H9 (cell line): ENCODE data around the gene ARHGEF10L. TPM values are rescaled to one million over a fixed set of nuclear protein-coding genes. Genes with fewer than 3 reads are reported as not detected.

Experiments
- DNase-seq: peaks from one replicate; pipeline ENCODE4 v3.0.0-alpha.2; 2017
- H2AFZ ChIP-seq: one replicate; pipeline ENCODE4 v1.6.1; 2013; ENCODE audit warnings: mild to moderate bottlenecking, low read length, control low read depth, moderate library complexity
- H2AK5ac ChIP-seq: 2 replicates; pipeline ENCODE4 v1.6.1; 2013; ENCODE audit warnings: low read length, control low read depth, mixed read lengths; ENCODE audit not compliant: insufficient read length
- H2BK120ac ChIP-seq: one replicate; pipeline ENCODE4 v1.6.1; 2013; ENCODE audit warnings: low read depth, mild to moderate bottlenecking, low read length, control low read depth, inconsistent platforms; ENCODE audit not compliant: poor library complexity, severe bottlenecking
- H2BK12ac ChIP-seq: 2 replicates; pipeline ENCODE4 v1.6.1; 2013; ENCODE audit warnings: low read length, control low read depth, mixed read lengths, low read depth; ENCODE audit not compliant: insufficient read length
- H2BK15ac ChIP-seq: 2 replicates; pipeline ENCODE4 v1.6.1; 2013; ENCODE audit warnings: low read depth, low read length, control low read depth
- H2BK20ac ChIP-seq: one replicate; pipeline ENCODE4 v1.6.1; 2013; ENCODE audit warnings: low read depth, mild to moderate bottlenecking, low read length, control low read depth, inconsistent platforms; ENCODE audit not compliant: poor library complexity, severe bottlenecking
- H2BK5ac ChIP-seq: 2 replicates; pipeline ENCODE4 v1.6.1; 2013; ENCODE audit warnings: low read length, control low read depth, mixed read lengths; ENCODE audit not compliant: insufficient read length
- H3K14ac ChIP-seq: 2 replicates; pipeline ENCODE4 v1.6.1; 2013; ENCODE audit warnings: low read length, control low read depth; ENCODE audit not compliant: insufficient read depth
- H3K18ac ChIP-seq: 2 replicates; pipeline ENCODE4 v1.6.1; 2013; ENCODE audit warnings: low read depth, mild to moderate bottlenecking, mixed read lengths, low read length, control low read depth; ENCODE audit not compliant: insufficient read length
- H3K23ac ChIP-seq: 2 replicates; pipeline ENCODE4 v1.6.1; 2013; ENCODE audit warnings: low read length, control low read depth, mixed read lengths, low read depth; ENCODE audit not compliant: insufficient read length
- H3K23me2 ChIP-seq: 2 replicates; pipeline ENCODE4 v1.6.1; 2013; ENCODE audit warnings: low read depth, mild to moderate bottlenecking, mixed read lengths, low read length, control low read depth; ENCODE audit not compliant: insufficient read length, poor library complexity, severe bottlenecking
- H3K27ac ChIP-seq: 2 replicates; pipeline ENCODE4 v1.5.1; 2013; ENCODE audit warnings: low read length, control low read depth, mixed read lengths, low read depth; ENCODE audit not compliant: insufficient read length
- H3K27me3 ChIP-seq: 2 replicates; pipeline ENCODE4 v1.6.1; 2013; ENCODE audit warnings: low read length, control low read depth, inconsistent platforms; ENCODE audit not compliant: insufficient read depth
- H3K4ac ChIP-seq: 2 replicates; pipeline ENCODE4 v1.6.1; 2013; ENCODE audit warnings: low read depth, mild to moderate bottlenecking, control low read depth, inconsistent platforms, low read length, moderate library complexity
- H3K4me1 ChIP-seq: 2 replicates; pipeline ENCODE4 v1.6.1; 2013; ENCODE audit warnings: low read length, control low read depth, inconsistent platforms; ENCODE audit not compliant: insufficient read depth
- H3K4me2 ChIP-seq: 2 replicates; pipeline ENCODE4 v1.6.1; 2013; ENCODE audit warnings: low read length, control low read depth, mixed read lengths; ENCODE audit not compliant: insufficient read length, insufficient read depth
- H3K56ac ChIP-seq: 2 replicates; pipeline ENCODE4 v1.6.1; 2013; ENCODE audit warnings: low read depth, mild to moderate bottlenecking, mixed read lengths, low read length, control low read depth; ENCODE audit not compliant: insufficient read length
- H3K79me1 ChIP-seq: 2 replicates; pipeline ENCODE4 v1.6.1; 2013; ENCODE audit warnings: low read depth, mild to moderate bottlenecking, moderate library complexity, low read length, control low read depth, inconsistent platforms; ENCODE audit not compliant: insufficient read depth, poor library complexity, severe bottlenecking
- H3K79me2 ChIP-seq: 2 replicates; pipeline ENCODE4 v1.6.1; 2013; ENCODE audit warnings: low read length, control low read depth, inconsistent platforms; ENCODE audit not compliant: insufficient read depth
- H3K9ac ChIP-seq: 2 replicates; pipeline ENCODE4 v1.6.1; 2013; ENCODE audit warnings: low read length, control low read depth, mixed read lengths; ENCODE audit not compliant: insufficient read length; ENCODE audit errors: extremely low read depth
- H3K9me3 ChIP-seq: one replicate; pipeline ENCODE4 v1.6.1; 2013; ENCODE audit warnings: low read depth, low read length, inconsistent platforms; ENCODE audit not compliant: control insufficient read depth
- H3T11ph ChIP-seq: one replicate; pipeline ENCODE4 v1.6.1; 2013; ENCODE audit warnings: mild to moderate bottlenecking, low read length, control low read depth, inconsistent platforms
- H4K20me1 ChIP-seq: one replicate; pipeline ENCODE4 v1.6.1; 2013; ENCODE audit not compliant: control insufficient read depth, insufficient read length, insufficient read depth
- H4K5ac ChIP-seq: 2 replicates; pipeline ENCODE4 v1.6.1; 2013; ENCODE audit warnings: low read depth, mild to moderate bottlenecking, mixed read lengths, low read length, control low read depth; ENCODE audit not compliant: insufficient read length
- H4K8ac ChIP-seq: replicated peaks from 2 replicates; pipeline ENCODE4 v1.6.1; 2013; ENCODE audit warnings: low read length, control low read depth, mixed read lengths, low read depth; ENCODE audit not compliant: insufficient read length
- H4K91ac ChIP-seq: 2 replicates; pipeline ENCODE4 v1.6.1; 2013; ENCODE audit warnings: low read depth, mild to moderate bottlenecking, moderate library complexity, mixed read lengths, low read length, control low read depth; ENCODE audit not compliant: insufficient read length
- H3K27ac Mint-ChIP-seq, 3 experiments: 2 replicates in 2 of 3; 3 replicates in 1 of 3; pipeline ENCODE4 v1.8.0; 2020 to 2021; ENCODE audit warnings: mixed read lengths in 3 of 3, mild to moderate bottlenecking in 1 of 3, moderate library complexity in 1 of 3
- H3K27me3 Mint-ChIP-seq: 2 replicates; pipeline ENCODE4 v1.8.0; 2021; ENCODE audit warnings: low read depth, mild to moderate bottlenecking, moderate library complexity, mixed read lengths
- H3K36me3 Mint-ChIP-seq, 3 experiments: 2 replicates in 2 of 3; 3 replicates in 1 of 3; pipeline ENCODE4 v1.8.0; 2020 to 2021; ENCODE audit warnings: low read depth in 3 of 3, mixed read lengths in 3 of 3; ENCODE audit not compliant: insufficient read depth in 1 of 3
- H3K4me1 Mint-ChIP-seq, 2 experiments: 2 replicates each; pipeline ENCODE4 v1.8.0; 2020; ENCODE audit warnings: mixed read lengths in 2 of 2
- H3K4me3 Mint-ChIP-seq, 2 experiments: 2 replicates in 1 of 2; 3 replicates in 1 of 2; pipeline ENCODE4 v1.8.0; 2020 to 2021; ENCODE audit warnings: mild to moderate bottlenecking in 2 of 2, mixed read lengths in 2 of 2, moderate library complexity in 1 of 2
- H3K9me3 Mint-ChIP-seq, 2 experiments: 2 replicates in 1 of 2; 3 replicates in 1 of 2; pipeline ENCODE4 v1.8.0; 2020; ENCODE audit warnings: mild to moderate bottlenecking in 2 of 2, mixed read lengths in 2 of 2, moderate library complexity in 1 of 2
- WGBS: extraction: QIAGEN DNeasy Blood & Tissue Kit; methylation state at CpG from one replicate; pipeline ENCODE4 v1.1.7; 2013; ENCODE audit warnings: missing lambda C conversion rate, low lambda C conversion rate, mixed read lengths; ENCODE audit not compliant: insufficient read length; ENCODE audit errors: extremely low coverage; 5-methylcytosine and 5-hydroxymethylcytosine counted together
- total RNA-seq: library from RNA; stranded (reverse); gene quantifications from 2 replicates; pipeline ENCODE4 v1.2.1, GENCODE V29; 2021
- TF ChIP-seq, protein P1 (sequence below): fragments of 200-600 bp; sonication (generic); conservative IDR thresholded peaks from 3 replicates; pipeline ENCODE4 v1.8.0; 2021; ENCODE audit warnings: antibody characterized with exemption, mild to moderate bottlenecking

The ARHGEF10L gene
- total RNA-seq, 1 experiment from 2014 or later, result 20.2 TPM

DNA sequence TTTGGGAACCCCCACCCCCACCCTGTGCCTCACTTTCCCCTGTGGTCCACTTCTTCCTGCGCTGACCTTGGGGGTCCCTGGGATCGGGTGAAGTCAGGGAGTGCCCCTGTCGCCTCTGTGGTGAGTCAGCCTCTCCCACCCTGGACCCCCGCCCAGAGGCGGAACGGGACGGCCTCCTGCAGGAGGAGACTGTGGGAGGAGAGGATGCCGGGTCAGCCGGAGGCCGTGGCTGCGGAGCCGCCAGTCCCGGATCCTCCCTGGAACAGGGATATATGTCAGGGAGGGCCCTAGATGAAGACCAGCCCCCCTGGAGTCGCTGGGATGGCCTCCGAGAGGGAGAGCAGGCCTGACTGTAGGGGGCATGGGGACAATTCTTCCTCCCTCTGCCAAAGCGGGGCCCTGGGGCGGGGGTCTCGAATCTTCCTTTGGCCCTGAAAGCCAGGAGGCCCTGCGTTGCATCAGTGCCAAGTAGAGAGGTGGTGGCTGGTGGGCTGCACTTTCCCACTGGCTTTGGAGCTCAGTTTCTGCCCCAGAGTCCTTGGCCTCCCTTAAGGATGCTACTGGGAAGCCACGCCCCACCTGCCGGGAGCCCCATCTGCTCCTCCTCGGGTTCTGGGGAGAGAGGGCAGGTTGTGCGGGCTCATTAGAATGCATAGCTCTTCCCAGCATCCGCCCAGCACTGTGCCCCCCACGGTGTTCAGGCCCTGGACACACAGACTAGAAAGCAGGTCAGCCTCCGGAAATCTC, 930 bp downstream of the ARHGEF10L start:
- no peak overlapping the region for H3K23ac ChIP-seq
- no peak overlapping the region for H3K27ac ChIP-seq
- H3T11ph ChIP-seq, result no peak overlapping the region
- TF ChIP-seq, protein P1, sequence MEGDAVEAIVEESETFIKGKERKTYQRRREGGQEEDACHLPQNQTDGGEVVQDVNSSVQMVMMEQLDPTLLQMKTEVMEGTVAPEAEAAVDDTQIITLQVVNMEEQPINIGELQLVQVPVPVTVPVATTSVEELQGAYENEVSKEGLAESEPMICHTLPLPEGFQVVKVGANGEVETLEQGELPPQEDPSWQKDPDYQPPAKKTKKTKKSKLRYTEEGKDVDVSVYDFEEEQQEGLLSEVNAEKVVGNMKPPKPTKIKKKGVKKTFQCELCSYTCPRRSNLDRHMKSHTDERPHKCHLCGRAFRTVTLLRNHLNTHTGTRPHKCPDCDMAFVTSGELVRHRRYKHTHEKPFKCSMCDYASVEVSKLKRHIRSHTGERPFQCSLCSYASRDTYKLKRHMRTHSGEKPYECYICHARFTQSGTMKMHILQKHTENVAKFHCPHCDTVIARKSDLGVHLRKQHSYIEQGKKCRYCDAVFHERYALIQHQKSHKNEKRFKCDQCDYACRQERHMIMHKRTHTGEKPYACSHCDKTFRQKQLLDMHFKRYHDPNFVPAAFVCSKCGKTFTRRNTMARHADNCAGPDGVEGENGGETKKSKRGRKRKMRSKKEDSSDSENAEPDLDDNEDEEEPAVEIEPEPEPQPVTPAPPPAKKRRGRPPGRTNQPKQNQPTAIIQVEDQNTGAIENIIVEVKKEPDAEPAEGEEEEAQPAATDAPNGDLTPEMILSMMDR, result no peak
- peaks cover 16% of the 10 kb centered on the region; the same call in 1 of the 2 replicates for H3K79me2 ChIP-seq
- H4K20me1 ChIP-seq, result no peaks in the 10 kb centered on the region
- no peak overlapping the region for H2AK5ac ChIP-seq
- H3K27me3 ChIP-seq, result no peaks in the 10 kb centered on the region
- no peak overlapping the region for H2BK12ac ChIP-seq
- H3K9ac ChIP-seq, result peak overlapping the region; percentile 41
- peaks cover 0 to 2% of the 10 kb centered on the region in 2 experiments; a peak in 1 of 5 replicates for H3K9me3 Mint-ChIP-seq
- no peak overlapping the region for H2BK20ac ChIP-seq
- no peak overlapping the region for H4K91ac ChIP-seq
- peak overlapping the region; percentile 72 for H3K4me2 ChIP-seq
- peak; percentile 92 for DNase-seq
- peak overlapping the region; percentile 87 to 97 (median 95) for H3K27ac Mint-ChIP-seq
- H3K4ac ChIP-seq, result no peak overlapping the region
- H2BK120ac ChIP-seq, result no peak overlapping the region
- H3K27me3 Mint-ChIP-seq, result no peaks in the 10 kb centered on the region
- no peak overlapping the region for H3K56ac ChIP-seq
- H3K36me3 Mint-ChIP-seq, result peaks cover 5% of the 10 kb centered on the region in 3 experiments
- H3K9me3 ChIP-seq, result no peaks in the 10 kb centered on the region
- H4K8ac ChIP-seq, result no peak overlapping the region
- no peak overlapping the region for H2BK15ac ChIP-seq
- peak overlapping the region; percentile 82 to 94 for H3K4me3 Mint-ChIP-seq
- H2BK5ac ChIP-seq, result no peak overlapping the region
- H3K18ac ChIP-seq, result peak overlapping the region; percentile 92
- no peak overlapping the region for H2AFZ ChIP-seq
- no peaks in the 10 kb centered on the region for H3K79me1 ChIP-seq
- no CpG with 5 or more reads among the region's 26 CpGs for WGBS
- peaks cover 11% of the 10 kb centered on the region for H3K23me2 ChIP-seq
- peak overlapping the region; percentile 97 for H3K14ac ChIP-seq
- peaks cover 41 to 55% of the 10 kb centered on the region in 2 experiments for H3K4me1 Mint-ChIP-seq
- peaks cover 6% of the 10 kb centered on the region; the same call in 1 of the 2 replicates for H3K4me1 ChIP-seq
- H4K5ac ChIP-seq, result no peak overlapping the region
